Germinal center (tissue), 1 donor: Measurements from ENCODE around the gene SMARCA2.
A peak's percentile ranks its signal among the peaks of the same experiment; 100 is the strongest.

Experiments
- DNase-seq: peaks from one replicate; pipeline ENCODE4 v3.0.0; 2012; ENCODE audit warnings: mixed read lengths, low spot score

SMARCA2 gene

DNA sequence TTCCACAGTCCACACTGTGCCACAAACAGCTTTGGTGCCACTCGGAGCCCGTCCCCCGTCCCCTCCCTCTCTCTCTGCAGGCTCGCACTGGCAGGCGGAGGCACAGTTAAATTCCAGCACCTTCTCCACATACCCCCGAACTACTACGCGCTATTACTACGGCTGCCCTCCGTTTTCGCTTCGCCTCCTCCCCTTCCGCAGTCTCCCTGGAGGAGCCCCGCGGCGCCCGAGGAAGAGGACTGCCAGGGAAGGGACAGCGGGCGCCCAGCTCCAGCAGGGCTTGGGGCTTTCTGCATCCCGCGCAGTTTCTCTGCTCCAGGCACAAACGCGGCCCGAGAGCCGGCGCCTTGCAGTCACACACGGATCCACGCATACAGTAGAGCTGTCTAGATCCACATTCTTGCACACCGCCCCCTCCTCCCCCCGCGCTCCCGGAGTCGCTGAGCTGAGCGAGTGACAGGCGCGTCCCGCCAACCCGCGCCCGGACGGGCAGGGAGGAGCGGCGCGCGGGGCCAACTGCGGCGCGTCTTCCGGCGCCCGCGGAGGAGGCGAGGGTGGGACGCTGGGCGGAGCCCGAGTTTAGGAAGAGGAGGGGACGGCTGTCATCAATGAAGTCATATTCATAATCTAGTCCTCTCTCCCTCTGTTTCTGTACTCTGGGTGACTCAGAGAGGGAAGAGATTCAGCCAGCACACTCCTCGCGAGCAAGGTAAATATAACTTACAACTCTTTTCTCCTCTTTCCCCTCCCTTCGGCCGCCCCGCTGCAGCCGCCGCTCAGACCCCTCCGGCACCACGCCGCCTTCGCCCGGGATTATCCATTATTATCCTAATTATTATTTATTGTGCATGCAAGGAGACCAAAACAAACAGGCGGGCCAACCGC is at the start of gene SMARCA2:
Gene SMARCA2, plus strand, starts transcription at position 652 of the 885 bp plus-strand sequence. CDS start 13,676 bp downstream, outside the sequence.
- peak; percentile 94 for DNase-seq

DNA sequence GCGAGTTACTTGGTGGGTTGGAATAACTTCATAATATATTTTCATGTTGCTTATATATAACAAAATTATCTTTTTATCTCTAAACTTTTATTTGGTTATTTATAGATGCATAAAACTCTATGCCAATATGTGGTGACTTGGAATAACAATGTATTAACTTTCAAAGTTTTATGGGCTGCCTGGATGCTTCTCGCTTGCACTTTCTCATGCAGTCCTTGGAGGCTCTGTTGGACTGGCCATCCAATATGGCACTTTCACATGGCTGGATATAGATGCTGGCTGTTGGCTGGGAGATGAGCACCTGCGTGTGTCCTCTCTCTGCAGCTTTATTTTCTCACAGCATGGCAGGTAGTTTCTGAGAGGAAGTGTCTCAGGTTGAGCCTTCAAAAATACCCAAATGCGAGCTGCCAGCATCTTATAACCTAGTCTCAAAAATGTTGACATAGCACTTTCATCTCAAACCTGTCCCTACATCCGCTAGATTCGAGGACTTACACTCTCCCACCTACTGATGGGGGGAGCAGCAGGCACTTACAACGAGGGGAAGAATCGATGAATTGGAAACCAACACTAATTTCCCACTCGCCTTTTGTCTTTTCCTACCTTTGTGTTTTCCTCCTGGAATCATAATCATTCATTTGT is 48.3 kb upstream of the SMARCA2 start:
- DNase-seq = no peak

DNA sequence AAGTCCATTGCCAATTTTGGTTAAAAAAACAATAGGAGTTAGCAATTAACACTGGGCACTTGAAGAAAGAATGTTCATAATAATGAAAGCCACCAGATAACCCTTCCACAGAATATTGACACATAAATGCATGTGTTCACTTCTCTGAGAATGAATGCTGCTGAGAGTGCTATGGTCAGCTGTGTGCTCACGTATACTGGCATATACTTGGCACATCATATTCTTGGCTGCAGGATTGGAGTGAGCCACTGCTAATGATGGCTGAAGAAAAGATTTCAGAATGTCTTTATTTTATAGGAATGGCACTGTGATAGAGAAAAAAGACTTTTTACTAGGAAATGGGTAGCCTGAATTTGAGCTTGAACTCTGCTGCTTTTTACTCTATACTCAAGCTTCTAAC is 46.0 kb upstream of the SMARCA2 start:
- DNase-seq = no peak

DNA sequence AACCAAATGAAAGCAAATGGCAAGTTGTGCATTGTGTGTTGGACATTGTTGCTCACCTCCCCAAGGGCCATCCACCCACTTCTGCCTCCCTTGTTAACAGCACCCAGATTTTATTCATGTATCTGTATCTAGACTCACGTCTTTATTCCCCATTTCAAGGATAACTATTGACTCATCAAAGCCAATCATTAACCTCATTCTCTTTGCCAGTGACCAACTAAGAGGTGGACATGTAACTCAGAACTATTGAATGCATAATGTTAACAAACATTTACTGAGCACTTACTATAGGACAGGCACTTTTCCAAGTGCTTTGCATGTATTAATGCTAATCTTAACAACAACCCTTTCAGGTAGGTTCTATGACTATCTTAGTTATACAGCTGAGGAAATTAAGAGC is 45.2 kb upstream of the SMARCA2 start:
- DNase-seq = no peak

DNA sequence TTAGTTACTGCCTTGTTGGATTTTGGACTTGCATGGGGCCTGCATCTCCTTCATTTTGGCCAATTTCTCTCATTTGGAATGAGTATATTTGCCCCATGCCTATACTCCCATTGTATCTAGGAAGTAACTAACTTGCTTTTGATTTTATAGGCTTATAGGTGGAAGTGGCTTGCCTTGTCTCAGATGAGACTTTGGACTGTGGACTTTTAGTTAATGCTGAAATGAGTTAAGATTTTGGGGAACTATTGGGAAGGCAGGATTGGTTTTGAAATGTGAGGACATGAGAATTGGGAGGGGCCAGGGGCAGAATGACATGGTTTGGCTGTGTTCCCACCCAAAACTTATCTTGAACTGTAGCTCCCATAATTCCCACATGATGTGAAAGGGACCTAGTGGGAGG is 42.5 kb upstream of the SMARCA2 start:
- DNase-seq = no peak

DNA sequence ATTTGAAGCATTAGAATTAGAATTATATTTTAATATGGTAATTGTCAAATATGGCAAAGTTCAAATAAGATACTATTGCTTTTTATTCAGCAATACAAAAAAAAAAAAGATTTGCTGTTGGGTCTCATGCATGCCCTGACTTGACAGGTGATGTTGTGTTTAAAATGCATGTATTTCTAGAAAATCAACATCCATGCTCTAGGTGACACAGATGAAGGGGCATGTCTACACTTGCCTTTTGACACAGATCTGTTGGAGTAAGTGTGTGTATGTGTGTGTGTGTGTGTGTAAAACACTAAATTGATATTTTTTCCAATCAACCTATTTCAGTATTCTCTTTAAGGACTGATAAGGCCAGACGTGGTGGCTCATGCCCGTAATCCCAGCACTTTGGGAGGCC is 38.1 kb upstream of the SMARCA2 start:
- DNase-seq = no peak

DNA sequence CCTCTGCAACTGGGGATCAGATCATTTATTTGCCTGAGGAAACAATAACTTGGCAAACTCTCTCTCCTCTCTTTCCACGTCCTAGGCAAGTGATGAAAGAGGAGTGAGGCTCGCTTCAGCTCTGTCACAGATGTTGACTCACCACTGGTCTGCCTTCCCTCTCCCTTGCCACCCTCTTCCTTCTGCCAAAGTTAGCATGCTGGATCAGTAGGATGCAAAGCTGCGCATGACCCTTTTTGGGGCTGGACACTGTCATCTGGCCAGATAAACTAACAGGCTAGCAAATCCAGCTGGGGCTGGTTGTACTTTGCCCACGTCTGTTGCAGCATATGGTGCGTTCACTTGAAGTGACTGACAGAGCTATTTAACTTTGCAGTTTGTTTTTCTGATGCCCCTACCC is 36.2 kb upstream of the SMARCA2 start:
- DNase-seq = no peak

DNA sequence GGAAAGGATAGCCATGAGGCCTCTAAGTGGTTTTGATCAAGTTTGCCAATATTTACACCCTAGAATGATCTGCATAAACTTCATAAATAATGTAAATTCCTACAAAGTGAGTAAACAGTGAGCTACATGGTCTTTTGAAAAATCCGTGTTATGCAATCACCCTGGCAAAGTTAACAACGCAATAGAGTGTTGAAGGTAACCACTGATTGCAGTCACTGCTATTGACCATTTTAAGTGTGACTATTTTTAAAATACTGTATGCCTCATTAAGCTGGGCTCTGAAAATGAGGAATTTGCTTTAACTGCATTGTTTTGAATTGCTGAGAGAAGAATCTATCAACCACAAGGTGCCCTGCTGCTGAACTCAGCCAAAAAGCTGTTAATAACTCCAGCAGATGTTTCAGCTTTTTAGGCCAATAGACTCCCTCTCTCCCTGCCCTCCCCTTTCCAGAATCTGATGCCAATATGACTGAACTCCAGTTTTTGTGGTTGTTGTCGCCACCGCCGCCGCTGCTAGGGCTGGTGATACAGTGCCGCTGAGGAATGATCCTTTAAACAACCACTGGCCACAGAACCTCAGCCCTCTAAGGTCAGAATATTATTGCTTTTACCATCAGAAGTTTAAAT is 35.3 kb upstream of the SMARCA2 start:
- no peak for DNase-seq

DNA sequence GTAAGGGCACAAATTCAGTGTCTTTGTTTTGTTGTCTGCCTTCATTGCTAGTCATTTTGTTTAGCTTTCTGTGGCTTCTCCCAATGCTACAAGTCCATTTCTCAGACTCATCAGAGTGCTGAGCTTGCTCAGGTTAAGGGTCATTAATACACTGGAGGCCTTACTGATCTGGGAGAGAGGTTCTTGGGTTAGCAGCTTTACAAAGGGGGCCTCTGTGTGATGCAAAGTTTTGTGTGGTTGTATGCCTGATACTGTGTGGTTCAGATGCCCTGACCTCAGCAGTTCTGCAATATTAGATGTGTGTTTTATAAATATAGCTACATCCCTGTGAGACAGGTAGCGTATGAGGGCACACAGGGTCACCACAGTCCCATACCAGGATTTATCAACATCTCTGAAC is 34.8 kb upstream of the SMARCA2 start:
- DNase-seq = no peak

DNA sequence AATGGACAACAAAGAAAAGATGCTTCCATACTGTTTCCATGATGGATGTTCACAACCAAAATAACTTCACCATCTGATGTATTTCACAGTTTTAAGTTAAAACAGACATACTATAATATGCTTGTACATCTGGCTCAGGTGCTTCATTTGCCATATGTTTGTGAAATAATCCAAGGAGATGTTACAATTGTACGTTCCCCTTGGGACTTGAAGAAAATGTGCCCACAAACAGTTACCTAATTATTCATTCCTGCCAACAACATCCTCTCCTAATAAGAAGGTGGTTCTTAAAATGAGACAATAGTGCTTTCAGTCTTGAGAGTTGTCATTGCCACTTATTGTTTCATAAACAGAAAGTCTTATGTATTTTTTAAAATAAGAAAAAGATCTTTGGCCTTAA is 33.1 kb upstream of the SMARCA2 start:
- no peak for DNase-seq

DNA sequence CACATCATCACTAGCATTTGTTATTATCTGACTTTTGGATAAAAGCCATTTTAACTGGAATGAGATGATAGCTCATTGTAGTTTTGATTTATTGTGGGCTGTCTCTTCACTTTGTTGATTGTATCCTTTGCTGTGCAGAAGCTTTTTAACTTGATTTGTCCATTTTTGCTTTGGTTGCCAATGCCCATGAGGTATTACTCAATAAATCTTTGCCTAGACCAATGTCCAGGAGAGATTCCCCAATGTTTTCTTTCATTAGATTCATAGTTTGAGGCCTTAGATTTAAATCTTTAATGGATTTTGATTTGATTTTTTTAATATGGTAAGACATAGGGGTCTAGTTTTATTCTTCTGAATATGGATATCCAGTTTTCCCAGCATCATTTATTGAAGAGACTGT is 28.8 kb upstream of the SMARCA2 start:
- no peak for DNase-seq

DNA sequence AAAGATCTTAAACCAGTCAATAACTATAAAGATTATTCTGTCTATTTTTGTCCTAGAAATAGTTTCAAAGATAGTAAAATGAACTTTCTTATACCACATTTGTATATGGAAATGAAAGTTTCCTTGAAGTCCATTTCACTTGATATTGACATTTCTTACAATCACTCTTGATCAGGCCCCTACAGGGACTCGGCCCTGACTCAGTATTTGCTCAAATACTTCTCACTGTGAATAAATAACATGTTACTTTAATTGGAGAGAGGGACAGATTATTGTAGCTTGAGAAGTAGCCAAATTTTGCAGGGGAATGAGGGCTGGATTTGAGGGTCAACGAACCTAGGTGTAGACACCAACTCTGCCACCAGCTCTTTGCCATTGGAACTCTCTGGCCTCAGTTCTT is 25.6 kb upstream of the SMARCA2 start:
- no peak for DNase-seq

DNA sequence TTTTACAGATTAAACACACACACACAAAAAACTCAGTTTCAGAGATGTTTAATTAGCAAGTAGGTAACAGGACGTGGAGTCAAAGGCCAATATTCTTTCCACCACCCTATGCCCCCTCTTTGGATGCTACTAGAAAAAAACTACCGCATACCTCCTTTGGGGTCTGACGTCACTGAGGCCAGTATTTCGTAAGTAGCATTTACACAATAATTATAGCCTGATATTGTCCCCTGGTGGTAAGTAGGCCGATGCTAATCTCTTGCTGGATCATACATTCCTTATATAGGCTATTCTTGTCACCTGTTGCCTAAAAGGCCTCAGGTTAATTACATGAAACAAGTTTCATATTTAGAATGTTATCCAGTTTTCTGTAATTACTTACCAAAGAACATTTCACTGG is 21.0 kb upstream of the SMARCA2 start:
- DNase-seq = no peak

DNA sequence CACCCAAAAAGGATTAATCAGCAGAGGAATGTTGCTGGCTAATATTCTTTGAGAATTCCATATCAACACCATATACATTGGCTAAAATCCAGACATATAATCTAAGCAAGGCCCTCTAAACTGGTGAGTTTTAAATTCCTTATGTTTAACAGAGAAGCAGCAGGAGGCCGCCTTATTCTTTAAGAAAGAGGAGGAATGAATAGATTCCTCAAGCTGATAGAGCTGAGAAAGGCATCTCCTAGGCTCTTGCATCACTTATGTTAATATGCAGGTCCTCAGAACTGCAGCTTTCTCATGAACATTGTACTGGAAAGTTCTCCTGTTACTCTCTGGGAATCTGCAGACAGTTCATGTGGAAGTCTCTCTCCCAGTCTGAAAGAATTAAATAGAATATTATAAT is 20.1 kb upstream of the SMARCA2 start:
- DNase-seq = no peak

DNA sequence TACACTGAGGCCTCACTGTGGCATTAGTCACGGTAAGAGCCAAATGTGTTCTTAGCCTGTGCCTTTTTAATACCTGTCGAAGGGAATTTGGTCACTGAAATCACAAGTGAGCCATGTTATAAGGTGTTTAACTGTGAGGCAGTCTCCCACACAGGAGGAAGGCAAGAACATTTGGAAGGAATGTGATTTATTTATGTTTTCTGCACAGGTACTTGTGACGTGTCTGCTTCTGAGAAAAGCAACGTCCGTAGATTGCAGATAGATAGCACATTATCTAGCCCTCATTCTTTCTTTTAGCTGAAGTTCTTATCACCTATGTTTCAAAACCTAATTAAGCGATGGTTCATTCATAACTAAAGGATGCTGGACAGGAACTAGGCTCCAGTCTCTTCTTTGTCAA is 19.0 kb upstream of the SMARCA2 start:
- no peak for DNase-seq

DNA sequence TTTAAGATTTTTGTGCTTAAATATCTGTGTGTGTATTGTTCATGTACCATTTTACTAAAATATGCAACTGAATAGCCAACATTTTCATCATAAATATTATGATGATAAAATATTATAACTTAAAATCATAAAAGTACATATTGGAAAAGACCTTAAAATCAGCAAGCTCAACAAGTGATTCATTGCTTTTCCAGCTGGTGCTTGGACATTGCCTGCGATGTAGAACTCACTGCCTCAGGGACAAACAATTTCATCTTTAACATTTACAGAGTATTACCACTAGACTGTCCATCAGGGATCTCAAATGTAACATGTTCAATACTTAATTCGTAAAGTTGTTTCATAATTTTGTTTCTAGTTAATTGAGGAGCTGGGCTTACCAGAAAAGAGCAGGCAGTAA is 17.5 kb upstream of the SMARCA2 start:
- DNase-seq = no peak

DNA sequence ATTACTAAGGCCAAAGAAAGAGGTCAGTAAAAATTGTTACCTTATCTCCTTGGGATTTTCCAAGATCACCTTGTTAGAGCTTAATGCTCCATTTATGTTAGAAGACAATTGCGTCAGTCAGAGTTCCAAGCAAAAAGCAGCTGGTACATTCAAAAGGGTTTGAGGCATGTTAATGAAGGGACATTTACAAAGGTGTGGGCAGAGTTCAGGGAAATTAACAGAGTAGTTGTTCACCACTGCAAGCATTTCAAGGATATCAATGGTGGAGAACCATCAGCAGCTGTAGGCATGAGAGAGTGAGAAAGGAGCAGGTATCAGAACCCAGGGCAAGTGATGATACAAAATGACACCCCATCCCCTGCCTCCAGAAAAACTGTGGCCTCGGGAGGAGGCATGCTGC is 17.0 kb upstream of the SMARCA2 start:
- no peak for DNase-seq

DNA sequence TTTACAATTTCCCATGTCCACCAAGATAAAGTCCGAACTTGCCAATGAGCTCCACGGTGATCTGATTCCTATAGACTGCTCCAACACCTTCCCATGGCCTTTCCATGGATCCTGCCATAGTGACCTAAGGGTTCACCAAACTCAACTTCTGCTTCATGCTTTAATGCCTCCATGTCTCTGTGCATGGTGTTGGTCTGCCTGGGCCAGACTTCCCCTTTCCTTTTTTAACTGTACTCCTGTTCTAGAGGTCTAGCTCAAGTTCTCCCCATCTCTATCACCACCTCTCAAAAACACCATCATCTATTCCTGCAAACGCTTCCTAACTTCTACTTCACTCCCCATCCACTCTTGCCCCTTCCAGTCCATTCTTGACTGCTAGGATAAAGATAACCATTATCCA is 14.8 kb upstream of the SMARCA2 start:
- DNase-seq = peak; percentile 24

DNA sequence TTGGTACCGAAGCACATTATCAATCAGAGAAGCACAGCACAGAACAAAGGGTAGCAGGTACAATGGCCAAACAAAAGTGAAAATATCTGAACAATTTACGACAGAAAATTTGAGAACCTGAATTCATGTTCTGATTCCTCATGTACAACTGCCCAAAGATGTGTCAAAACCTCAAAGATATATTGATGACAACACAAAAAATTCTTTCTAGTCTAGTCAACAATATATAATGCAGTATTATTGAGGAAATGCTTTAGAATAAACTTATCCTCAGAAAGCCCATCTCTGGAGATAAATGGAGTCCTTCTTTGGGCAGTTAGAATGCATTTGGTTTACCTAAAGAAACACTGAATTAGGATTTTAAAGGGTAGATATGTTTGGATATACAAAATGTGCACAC is 6.8 kb upstream of the SMARCA2 start:
- DNase-seq = no peak

DNA sequence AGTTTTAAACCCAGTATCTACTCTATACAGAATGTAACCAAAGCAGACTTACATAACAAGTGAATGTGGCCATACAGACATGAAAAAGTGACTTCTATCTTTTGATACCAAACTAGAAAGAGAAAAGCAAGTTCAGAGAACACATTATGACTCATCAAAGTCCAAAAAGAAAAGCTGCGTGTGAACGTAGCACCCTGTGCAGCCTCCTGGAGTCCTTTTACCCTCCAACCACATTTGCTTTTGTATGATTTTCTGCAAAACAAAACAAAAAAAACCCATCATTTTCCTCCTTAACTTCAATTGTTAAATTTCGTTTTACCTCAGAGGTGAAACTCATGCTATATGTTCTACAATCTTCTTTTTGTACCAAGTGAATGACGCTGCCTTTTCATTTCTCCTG is 2.8 kb upstream of the SMARCA2 start:
- DNase-seq = no peak

DNA sequence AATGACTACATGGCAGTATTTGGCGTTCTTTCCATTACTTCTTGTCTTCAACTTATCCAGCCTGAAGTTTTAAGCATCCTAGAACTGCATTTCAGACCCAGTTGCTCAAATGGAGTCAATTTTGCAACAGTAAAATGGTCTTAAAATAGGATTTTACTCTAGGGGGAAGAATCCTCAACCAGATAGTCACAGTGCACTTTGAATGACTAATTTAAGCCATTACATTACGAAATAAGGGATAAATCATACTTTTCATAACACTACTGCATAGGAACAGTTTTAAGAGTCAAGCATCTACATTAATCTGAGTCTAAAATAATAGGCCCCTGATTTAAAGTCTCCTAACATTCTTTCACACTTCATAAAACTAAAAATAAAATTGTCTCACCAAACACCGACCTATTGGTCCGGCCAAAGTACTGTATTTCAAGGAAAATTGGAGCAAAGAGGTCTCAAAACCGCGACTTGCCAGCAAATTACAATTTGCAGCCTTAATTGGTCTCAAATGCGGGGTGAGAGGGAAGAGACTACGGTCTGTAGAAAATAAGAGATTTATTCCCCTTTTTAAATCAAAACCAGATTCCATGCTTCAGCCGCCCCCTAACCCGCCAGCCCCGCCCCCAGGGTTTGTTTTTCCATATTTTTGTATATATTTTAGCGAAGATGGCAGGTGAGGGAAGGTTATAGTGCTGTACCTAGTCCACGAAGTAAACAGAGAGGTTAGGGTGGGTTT is 1.2 kb upstream of the SMARCA2 start:
- DNase-seq = no peak

DNA sequence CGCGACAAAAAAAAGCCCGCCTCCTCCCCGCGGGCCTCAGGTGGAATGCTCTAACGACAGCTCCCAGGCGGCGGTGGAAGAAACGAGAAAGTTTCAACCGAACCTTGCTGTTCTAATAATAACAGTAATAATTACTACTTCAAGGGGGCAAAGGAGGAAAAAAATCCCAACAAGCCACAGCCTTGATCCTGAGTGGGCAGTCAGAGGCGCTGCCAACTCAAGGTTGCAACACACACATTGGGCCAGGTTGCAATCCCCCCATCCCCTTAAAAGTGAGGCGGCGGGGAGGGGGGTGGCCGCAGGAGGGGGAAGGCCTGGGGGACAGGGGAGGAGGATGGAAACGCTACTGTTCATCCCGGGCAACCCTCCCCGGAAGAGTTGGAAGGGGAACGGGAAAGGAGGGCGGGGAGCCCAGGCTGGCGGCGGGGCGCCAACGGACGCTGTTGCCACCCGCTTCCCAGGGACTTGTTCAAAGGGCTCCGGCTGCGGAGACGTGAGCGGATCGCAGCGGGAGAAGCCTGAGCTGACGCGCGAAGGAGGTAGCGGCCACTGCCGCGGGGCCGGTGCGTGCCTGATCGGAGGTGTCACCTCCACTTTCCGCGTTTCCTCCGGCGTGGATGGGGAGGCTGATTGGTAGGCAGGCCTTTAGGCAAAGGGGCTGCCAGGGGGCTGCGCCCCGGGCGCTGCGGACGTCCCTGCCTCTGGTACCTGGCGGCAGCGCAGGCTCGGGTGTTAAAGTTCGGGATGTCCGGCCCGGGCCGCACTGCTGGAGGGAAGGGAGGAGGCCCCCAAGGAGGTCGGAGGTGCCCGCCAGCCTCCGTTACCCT is 647 bp downstream of the SMARCA2 start:
- peak; percentile 45 for DNase-seq
